Jurkat, Clone E6-1 (cell line): ENCODE results near the gene KLHL2. TPM values are rescaled to one million over a fixed set of nuclear protein-coding genes. Genes with fewer than 3 reads are reported as not detected.
"Not testable (repeated sequence)": the region's sequence is repeated elsewhere in the genome, so short reads cannot be mapped to it uniquely, and the experiment has no call there.

Experiments
- DNase-seq: peaks from one replicate; pipeline ENCODE4 v3.0.0-alpha.2; 2011; ENCODE audit warnings: low read depth, low spot score
- H3K4me3 ChIP-seq: 2 replicates; pipeline ENCODE4 v1.5.1; 2011; ENCODE audit warnings: mild to moderate bottlenecking, low read length, control low read depth, moderate library complexity
- polyA plus RNA-seq: library from polyadenylated mRNA; unstranded; fragments of >200 nt; gene quantifications from one replicate; pipeline ENCODE4 v1.2.1, GENCODE V29; 2012; ENCODE audit warnings: missing spikeins; ENCODE audit not compliant: insufficient read length, insufficient read depth

The KLHL2 gene, protein sequence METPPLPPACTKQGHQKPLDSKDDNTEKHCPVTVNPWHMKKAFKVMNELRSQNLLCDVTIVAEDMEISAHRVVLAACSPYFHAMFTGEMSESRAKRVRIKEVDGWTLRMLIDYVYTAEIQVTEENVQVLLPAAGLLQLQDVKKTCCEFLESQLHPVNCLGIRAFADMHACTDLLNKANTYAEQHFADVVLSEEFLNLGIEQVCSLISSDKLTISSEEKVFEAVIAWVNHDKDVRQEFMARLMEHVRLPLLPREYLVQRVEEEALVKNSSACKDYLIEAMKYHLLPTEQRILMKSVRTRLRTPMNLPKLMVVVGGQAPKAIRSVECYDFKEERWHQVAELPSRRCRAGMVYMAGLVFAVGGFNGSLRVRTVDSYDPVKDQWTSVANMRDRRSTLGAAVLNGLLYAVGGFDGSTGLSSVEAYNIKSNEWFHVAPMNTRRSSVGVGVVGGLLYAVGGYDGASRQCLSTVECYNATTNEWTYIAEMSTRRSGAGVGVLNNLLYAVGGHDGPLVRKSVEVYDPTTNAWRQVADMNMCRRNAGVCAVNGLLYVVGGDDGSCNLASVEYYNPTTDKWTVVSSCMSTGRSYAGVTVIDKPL
- polyA plus RNA-seq: 18.5 TPM

DNA sequence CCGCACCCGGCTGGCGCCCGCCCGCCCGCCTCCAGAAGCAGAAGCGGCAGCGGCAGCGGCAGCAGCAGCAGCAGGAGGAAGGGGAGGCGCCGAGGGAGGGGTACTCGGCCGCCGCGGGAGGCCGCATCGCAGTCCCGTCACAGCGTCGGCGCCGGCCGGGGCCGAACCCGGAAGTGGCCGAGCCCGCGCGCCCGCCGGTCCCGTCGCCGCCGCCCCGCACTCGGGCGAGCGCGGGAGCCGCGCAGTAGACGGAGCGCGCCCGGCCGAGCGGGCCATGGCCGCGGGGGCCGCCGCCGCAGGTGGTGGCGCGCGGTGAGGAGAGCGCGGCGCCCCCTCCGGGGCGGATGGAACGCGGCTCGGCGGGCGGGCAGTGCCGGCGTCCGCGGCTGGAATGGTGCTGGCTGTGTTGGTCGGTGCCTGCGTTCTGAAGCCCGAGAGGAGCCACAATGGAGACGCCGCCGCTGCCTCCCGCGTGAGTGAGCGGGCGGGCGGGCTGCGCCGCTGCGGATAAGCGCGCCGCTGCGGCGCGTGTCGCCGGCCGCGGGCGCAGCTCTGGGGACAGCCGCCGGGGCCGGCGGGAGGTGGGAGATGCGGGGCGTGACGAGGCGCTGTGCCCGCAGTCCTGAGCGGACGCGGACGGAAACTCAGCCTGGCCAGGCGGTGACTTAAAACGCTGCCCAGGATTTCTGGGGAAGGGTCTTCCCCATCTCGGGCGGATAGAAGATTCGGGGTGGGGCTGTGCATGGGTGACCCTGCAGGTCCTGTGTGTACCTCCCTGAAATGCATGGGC lies at the start of gene KLHL2:
TSS of gene KLHL2 (plus strand) at position 131 of the 790 bp plus-strand sequence. CDS start at position 447, 316 bp downstream.
- DNase-seq: peak; percentile 42
- H3K4me3 ChIP-seq: peak within 1 kb of the TSS; percentile 78

- H3K4me3 ChIP-seq: no peak overlapping the region
- DNase-seq: no peak
Observed at GRCh38 chr4:165158762-165159161, 48.6 kb upstream of the KLHL2 start.

- no peak overlapping the region for H3K4me3 ChIP-seq
- DNase-seq: no peak
Observed at GRCh38 chr4:165164257-165164656, 43.1 kb upstream of the KLHL2 start.

GRCh38 chr4:165166872-165167271 lies 40.5 kb upstream of the KLHL2 start:
- DNase-seq, H3K4me3 ChIP-seq: not testable (repeated sequence)

DNA sequence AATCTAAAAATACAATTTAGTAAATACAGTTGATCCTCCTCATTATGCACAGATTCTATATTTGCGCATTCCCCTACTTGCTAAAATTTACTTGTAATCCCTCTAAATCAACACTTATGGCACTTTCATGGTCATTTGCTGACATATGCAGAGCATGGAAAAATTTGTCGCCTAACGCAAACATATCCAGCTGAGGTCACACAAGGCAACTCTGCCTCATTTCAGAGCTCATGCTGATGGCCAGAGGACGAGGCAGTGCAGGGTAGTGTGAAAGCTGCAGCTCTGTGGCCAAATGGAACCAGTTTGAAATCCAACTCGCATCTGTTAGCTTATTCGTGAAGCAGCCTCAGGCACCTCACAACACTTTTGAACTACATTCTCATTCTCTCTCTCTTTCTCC lies 39.7 kb upstream of the KLHL2 start:
- DNase-seq: no peak
- no peak overlapping the region for H3K4me3 ChIP-seq

DNA sequence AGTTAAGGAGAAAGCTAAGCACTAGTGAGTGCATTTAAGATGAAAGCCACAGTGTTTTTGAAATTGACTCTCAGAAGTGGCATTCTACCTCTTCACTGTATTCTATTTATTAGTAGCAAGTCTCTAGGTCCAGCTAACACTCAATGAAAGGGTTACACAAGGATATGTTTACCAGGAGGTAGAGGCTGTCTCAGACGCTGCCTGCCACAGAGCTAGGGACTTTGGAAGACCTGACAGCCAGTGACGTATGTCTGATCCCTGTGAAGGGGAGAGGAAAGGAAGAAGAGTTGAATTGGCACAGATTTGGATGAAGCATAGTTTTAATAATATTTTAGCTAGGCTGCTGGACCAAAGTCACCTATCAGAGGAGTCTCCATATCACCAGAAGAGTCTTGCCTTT lies 36.5 kb upstream of the KLHL2 start:
- H3K4me3 ChIP-seq: no peak overlapping the region
- no peak for DNase-seq

DNA sequence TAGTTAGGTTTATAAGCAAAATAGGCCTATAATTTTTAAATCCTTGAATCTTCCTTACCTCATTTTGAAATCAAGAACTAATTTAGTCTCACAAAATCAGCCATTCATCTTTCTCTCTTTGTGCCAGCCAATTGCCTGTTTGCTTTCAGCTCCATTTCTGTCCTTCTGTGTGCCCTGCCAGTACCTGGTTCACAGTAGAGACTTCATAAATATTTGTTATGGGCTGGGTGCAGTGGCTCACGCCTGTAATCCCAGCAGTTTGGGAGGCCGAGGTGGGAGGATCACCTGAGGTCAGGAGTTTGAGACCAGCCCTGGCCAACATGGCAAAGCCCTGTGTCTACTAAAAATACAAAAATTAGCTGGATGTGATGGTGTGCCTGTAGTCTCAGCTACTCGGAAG lies 31.9 kb upstream of the KLHL2 start:
- DNase-seq, H3K4me3 ChIP-seq: not testable (repeated sequence)

- H3K4me3 ChIP-seq: no peak overlapping the region
- no peak for DNase-seq
Observed at GRCh38 chr4:165175879-165176278, 31.5 kb upstream of the KLHL2 start.

DNA sequence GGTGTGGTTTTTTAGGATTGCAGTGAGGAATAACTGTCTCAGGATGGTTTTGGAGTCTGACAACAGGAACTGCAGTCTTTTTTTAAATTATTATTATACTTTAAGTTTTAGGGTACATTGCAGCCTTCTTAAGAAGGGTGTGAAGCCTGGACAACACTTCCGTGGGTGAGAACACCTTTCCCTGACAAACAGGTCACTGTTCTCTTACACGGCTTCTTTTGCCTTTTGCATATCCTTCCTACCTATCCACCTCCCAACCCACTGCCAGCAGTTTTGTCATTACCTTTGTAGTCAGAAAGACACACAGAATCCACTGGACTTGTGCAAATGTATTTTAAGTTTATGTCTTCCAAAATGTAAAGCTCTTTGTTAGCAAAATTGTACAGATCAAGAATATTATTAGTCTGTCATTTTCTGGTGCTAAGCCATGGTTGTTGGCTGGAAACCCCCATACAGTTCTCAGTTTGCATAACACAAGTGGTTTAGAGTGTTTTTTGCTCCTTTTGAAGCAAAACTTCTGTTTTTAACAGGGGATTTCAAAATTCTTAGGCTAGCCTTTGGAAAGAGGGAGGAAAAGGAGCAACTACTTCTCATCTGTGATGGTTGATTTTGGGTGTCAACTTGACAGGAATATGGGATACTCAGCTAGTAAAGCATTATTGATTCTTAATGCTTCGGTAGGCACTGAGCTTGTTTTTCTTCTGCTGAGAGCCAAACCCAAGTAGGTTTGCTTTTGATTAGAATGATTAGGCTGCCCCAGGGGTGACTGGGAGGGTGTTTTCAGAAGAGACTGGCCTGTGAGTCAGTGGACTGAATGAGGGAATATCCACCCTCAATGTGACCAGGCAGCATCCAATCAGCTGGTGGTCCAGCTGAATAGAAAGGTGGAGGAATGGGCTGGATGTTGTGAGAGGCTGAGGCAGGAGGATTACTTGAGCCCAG lies 29.4 kb upstream of the KLHL2 start:
- DNase-seq: no peak
- H3K4me3 ChIP-seq: no peak overlapping the region

- H3K4me3 ChIP-seq: no peak overlapping the region
- no peak for DNase-seq
Observed at GRCh38 chr4:165184220-165184619, 23.1 kb upstream of the KLHL2 start.

- not testable (repeated sequence) for H3K4me3 ChIP-seq, DNase-seq
Observed at GRCh38 chr4:165184998-165185397, 22.4 kb upstream of the KLHL2 start.

DNA sequence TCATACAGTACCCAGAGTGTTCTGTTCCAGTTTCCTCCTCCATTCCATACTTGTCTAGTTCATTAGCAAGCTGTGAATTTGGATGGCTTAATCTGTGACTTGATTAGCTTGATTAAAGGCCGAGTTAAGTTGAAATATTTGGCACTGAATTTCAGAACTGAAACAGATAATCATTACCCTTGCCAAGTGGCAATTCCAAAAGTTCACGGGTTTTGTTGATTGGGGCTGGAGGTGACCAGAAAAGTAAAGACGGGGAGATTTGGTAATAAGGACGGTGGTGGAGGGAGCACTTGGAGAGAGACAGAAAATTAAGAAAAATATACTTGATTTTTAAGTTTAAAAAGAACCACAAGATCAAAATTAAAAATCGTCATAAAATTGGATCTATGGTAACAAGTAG lies 21.9 kb upstream of the KLHL2 start:
- no peak for DNase-seq
- H3K4me3 ChIP-seq: no peak overlapping the region

DNA sequence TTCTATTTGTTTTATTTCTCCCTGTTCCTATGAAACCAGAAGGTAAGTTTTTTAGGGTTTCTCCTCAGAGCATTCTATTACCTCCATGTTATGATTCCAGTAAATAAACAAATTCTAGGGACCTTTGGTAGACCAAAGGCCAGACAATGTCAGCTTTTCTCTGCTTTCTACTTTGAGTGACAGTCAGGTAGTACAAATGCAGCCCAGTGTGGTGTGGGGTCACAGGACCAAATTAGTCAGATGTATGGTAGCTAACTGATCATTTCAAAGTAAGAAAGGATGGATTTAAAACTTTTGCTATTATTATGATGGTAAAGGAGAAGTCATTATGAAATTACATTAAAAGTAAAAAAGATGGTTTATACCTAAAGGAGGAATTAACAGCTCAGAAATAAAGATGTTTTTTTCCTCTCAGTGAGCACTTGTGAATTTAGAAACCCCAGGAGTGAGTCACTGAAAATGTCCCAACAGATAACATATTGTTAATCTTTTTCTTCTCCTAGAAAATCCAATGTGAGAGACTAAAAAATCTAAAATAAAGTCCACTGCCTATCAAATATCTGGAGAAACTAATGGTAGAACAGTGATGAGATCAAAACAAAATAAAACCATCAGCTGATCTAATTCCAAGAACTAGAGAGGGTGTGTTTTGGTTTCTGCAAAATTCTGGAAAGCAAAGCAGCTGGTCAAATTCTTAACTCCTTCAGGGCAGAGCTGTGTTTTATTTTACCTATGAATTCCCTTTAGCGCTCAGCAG lies 16.6 kb upstream of the KLHL2 start:
- H3K4me3 ChIP-seq: no peak overlapping the region
- DNase-seq: no peak

DNA sequence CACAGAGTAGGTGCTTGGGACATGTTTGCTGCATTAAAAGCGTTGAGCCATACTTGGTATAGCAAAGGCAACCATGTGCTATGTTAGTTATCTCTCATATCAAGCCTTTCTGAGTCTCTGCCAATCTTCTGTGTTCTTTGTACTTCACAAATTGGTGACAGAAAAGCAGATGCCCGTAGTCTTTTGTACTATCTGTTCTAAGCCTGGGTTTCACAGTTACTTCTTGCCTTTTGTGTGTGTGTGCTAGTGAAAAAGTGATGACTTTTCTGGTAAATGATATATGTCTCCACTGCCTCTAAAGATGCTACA lies 16.1 kb upstream of the KLHL2 start:
- no peak for DNase-seq
- H3K4me3 ChIP-seq: no peak overlapping the region

DNA sequence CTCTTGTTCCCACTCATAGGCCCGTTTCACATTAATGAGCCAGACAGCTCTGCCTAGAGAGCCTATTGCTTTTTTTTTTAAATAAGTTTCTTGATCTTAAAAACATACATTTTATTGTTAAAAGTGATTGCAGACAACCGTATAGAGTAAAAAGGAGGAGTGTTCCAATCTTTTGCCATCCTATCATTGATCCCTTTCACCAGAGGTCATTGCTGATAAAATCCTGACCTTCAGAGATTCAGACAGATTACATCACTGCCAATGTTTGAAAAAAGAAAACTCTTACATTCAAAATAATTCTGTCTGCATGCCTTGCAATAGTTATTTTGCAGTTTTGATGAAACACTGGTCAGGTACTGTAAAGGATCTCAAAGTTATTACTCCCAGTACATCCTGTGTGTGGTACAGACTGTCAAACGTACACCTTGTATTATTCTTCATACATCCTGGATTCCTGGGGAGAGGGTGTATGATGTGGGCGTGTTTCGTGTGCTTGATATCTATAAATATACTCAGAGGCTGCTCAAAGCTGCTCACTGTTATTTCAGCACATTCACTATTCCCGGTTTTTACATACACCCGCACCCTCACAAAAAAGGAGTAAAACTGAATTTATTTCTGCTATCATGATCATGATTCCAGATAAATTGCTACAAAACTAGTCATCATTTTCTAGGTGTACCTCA lies 15.4 kb upstream of the KLHL2 start:
- H3K4me3 ChIP-seq: no peak overlapping the region
- no peak for DNase-seq

DNA sequence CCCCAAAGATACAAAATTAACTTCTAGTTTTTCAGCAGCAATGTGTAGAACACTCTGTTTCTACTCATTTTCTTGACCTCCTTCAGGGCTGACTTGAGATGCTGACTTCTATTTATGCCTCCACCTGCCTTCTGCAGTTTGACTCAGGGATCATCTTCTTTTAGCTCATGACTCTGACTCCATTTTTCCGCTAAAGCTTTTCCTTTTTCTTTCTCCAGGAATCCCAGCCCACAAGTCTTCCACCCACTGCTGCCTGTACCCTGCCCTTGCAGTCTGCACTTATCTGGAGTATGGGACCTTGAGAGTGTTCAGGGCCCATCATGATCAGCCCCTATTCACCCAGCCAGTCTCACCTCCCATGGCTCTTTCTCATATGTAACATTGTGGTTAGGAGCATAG lies 14.9 kb upstream of the KLHL2 start:
- DNase-seq: no peak
- H3K4me3 ChIP-seq: no peak overlapping the region

- no peak overlapping the region for H3K4me3 ChIP-seq
- no peak for DNase-seq
Observed at GRCh38 chr4:165192956-165193355, 14.4 kb upstream of the KLHL2 start.

- H3K4me3 ChIP-seq: no peak overlapping the region
- no peak for DNase-seq
Observed at GRCh38 chr4:165194368-165194767, 13.0 kb upstream of the KLHL2 start.
